ENCODE data around the gene VWA5B2. TPM values are rescaled to one million over a fixed set of nuclear protein-coding genes. Genes with fewer than 3 reads are reported as not detected.

Gene VWA5B2
- total and polyA plus RNA-seq, 2 of the 13 experiments (the other 11 are each of a cell fraction or from before 2014, with no cell fraction given): 0.03 to 0.04 TPM

DNA sequence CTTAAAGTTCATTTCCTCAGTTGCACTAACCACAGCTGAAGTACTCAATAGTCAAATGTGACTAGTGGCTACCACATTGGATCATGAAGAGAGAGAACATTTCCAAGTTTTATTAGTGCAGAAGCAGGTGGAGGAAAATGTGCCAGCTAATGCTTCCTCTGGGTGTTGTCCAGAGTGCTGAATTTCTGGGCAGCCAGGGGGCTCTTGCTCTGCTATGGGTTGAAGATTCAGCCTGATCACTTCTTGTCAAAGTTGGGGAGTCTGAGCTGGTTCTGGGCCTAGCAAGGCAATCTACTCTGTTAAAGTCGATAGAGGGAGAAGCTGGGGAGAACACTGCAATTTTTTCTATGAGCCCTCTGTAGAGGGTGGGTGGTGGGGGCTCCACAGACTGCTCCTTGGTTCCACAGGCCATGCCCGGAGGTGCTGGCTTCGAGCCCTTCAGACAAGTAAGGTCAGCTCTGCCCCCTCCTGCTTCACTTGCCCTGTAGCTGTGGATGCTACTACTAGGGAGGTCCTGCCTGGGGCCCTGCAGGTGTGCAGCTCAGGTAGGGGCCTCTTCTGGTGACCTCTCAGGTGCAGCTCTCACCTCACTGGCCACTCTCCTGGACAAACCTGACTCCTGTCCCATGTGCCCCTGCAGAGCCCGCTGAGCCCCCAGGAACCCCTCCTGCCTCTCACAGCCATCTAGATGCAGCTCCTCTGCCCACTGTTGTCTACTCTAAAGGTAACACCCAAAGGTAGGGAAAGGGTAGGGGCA, 11.2 kb downstream of the VWA5B2 start (continued):
- TF ChIP-seq, protein P1, sequence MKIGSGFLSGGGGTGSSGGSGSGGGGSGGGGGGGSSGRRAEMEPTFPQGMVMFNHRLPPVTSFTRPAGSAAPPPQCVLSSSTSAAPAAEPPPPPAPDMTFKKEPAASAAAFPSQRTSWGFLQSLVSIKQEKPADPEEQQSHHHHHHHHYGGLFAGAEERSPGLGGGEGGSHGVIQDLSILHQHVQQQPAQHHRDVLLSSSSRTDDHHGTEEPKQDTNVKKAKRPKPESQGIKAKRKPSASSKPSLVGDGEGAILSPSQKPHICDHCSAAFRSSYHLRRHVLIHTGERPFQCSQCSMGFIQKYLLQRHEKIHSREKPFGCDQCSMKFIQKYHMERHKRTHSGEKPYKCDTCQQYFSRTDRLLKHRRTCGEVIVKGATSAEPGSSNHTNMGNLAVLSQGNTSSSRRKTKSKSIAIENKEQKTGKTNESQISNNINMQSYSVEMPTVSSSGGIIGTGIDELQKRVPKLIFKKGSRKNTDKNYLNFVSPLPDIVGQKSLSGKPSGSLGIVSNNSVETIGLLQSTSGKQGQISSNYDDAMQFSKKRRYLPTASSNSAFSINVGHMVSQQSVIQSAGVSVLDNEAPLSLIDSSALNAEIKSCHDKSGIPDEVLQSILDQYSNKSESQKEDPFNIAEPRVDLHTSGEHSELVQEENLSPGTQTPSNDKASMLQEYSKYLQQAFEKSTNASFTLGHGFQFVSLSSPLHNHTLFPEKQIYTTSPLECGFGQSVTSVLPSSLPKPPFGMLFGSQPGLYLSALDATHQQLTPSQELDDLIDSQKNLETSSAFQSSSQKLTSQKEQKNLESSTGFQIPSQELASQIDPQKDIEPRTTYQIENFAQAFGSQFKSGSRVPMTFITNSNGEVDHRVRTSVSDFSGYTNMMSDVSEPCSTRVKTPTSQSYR (CRISPR knock-in tag; IDR thresholded peaks at IDR 0.05; ENCODE audit: borderline replicate concordance): no peak
- TF ChIP-seq ZNF34 (CRISPR knock-in tag; IDR thresholded peaks at IDR 0.05; ENCODE audit: borderline replicate concordance): no peak
- no peak for TF ChIP-seq CHD2 (IDR thresholded peaks at IDR 0.05; ENCODE audit: low read depth, low read length)
- no peak for TF ChIP-seq KAT8 (CRISPR knock-in tag; IDR thresholded peaks at IDR 0.05)
- TF ChIP-seq, protein P2, sequence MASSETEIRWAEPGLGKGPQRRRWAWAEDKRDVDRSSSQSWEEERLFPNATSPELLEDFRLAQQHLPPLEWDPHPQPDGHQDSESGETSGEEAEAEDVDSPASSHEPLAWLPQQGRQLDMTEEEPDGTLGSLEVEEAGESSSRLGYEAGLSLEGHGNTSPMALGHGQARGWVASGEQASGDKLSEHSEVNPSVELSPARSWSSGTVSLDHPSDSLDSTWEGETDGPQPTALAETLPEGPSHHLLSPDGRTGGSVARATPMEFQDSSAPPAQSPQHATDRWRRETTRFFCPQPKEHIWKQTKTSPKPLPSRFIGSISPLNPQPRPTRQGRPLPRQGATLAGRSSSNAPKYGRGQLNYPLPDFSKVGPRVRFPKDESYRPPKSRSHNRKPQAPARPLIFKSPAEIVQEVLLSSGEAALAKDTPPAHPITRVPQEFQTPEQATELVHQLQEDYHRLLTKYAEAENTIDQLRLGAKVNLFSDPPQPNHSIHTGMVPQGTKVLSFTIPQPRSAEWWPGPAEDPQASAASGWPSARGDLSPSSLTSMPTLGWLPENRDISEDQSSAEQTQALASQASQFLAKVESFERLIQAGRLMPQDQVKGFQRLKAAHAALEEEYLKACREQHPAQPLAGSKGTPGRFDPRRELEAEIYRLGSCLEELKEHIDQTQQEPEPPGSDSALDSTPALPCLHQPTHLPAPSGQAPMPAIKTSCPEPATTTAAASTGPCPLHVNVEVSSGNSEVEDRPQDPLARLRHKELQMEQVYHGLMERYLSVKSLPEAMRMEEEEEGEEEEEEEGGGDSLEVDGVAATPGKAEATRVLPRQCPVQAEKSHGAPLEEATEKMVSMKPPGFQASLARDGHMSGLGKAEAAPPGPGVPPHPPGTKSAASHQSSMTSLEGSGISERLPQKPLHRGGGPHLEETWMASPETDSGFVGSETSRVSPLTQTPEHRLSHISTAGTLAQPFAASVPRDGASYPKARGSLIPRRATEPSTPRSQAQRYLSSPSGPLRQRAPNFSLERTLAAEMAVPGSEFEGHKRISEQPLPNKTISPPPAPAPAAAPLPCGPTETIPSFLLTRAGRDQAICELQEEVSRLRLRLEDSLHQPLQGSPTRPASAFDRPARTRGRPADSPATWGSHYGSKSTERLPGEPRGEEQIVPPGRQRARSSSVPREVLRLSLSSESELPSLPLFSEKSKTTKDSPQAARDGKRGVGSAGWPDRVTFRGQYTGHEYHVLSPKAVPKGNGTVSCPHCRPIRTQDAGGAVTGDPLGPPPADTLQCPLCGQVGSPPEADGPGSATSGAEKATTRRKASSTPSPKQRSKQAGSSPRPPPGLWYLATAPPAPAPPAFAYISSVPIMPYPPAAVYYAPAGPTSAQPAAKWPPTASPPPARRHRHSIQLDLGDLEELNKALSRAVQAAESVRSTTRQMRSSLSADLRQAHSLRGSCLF (CRISPR knock-in tag; IDR thresholded peaks at IDR 0.05; ENCODE audit: borderline replicate concordance): 0 out of 2 replicates have a peak, but pooled peaks have one; percentile 61
- TF ChIP-seq ZNF232 (CRISPR knock-in tag; IDR thresholded peaks at IDR 0.05; ENCODE audit: borderline replicate concordance): peak; percentile 38; the same call in 1 of the 2 replicates
- no peak for TF ChIP-seq ETV5 (CRISPR knock-in tag; IDR thresholded peaks at IDR 0.05; ENCODE audit: borderline replicate concordance)
- TF ChIP-seq IKZF4 (CRISPR knock-in tag; IDR thresholded peaks at IDR 0.05; ENCODE audit: borderline replicate concordance, low read depth, not compliant biosample characterization): no peak
- TF ChIP-seq ZBTB20 (CRISPR knock-in tag; IDR thresholded peaks at IDR 0.05; ENCODE audit: borderline replicate concordance, low read depth): no peak
- peak; percentile 62; the same call in 1 of the 2 replicates for TF ChIP-seq ZSCAN12 (CRISPR knock-in tag; IDR thresholded peaks at IDR 0.05)
- no peak for TF ChIP-seq ZBTB3 (CRISPR knock-in tag; IDR thresholded peaks at IDR 0.05; ENCODE audit: borderline replicate concordance, low read depth)
- 0 out of 2 replicates have a peak, but pooled peaks have one; percentile 35 for TF ChIP-seq HOXA5 (CRISPR knock-in tag; IDR thresholded peaks at IDR 0.05)
- TF ChIP-seq KLF16 (CRISPR knock-in tag; IDR thresholded peaks at IDR 0.05): peak in 1 of 2 experiments; percentile 42; a peak in 1 of 4 replicates
- TF ChIP-seq ZNF660 (CRISPR knock-in tag; IDR thresholded peaks at IDR 0.05; ENCODE audit: borderline replicate concordance, low read depth): no peak
- TF ChIP-seq, protein P3, sequence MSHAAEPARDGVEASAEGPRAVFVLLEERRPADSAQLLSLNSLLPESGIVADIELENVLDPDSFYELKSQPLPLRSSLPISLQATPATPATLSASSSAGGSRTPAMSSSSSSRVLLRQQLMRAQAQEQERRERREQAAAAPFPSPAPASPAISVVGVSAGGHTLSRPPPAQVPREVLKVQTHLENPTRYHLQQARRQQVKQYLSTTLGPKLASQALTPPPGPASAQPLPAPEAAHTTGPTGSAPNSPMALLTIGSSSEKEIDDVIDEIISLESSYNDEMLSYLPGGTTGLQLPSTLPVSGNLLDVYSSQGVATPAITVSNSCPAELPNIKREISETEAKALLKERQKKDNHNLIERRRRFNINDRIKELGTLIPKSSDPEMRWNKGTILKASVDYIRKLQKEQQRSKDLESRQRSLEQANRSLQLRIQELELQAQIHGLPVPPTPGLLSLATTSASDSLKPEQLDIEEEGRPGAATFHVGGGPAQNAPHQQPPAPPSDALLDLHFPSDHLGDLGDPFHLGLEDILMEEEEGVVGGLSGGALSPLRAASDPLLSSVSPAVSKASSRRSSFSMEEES (CRISPR knock-in tag; IDR thresholded peaks at IDR 0.05): 0 out of 2 replicates have a peak, but pooled peaks have one; percentile 22
- TF ChIP-seq ARID2 (CRISPR knock-in tag; IDR thresholded peaks at IDR 0.05; ENCODE audit: borderline replicate concordance): 0 out of 2 replicates have a peak, but pooled peaks have one; percentile 28

Data from HepG2 (cell line).